H1 (cell line): ENCODE measurements around the gene ETS1. TPM values are rescaled to one million over a fixed set of nuclear protein-coding genes. Genes with fewer than 3 reads are reported as not detected.

ENCODE experiments used
- CTCF ChIA-PET: fragments of 300-600 bp; sonication (Branson Sonifier 250); formaldehyde crosslinking; loops from one replicate; lab custom pipeline; 2021; ENCODE audit not compliant: partially characterized antibody; lab: Charles Lee
- POLR2A ChIA-PET: fragments of 300-600 bp; sonication (Branson Sonifier 250); formaldehyde crosslinking; loops from one replicate; lab custom pipeline; 2021; ENCODE audit warnings: inconsistent platforms; ENCODE audit not compliant: partially characterized antibody; lab: Charles Lee
- DNase-seq, 2 experiments: peaks; one replicate each; pipeline versions ENCODE4 v3.0.0 to v3.0.0-alpha.2; 2010 to 2022; ENCODE audit warnings: low spot score in 2 of 2, low read depth in 1 of 2, mixed read lengths in 1 of 2
- FAIRE-seq: peaks from 2 replicates; lab custom pipeline; 2011; peaks lifted over from hg19 to GRCh38; lab: Jason Lieb, UNC
- H2AFZ ChIP-seq: 2 replicates; pipeline ENCODE4 v1.8.1; 2012; ENCODE audit warnings: low read length, inconsistent platforms
- H2AK5ac ChIP-seq: 2 replicates; pipeline ENCODE4 v1.6.1; 2013; ENCODE audit warnings: low read depth, low read length
- H2BK120ac ChIP-seq: replicated peaks from 2 replicates; pipeline ENCODE3; 2013; ENCODE audit warnings: low read depth, low read length, inconsistent platforms
- H2BK12ac ChIP-seq: 2 replicates; pipeline ENCODE4 v1.6.1; 2013; ENCODE audit warnings: low read depth, low read length
- H2BK15ac ChIP-seq: 2 replicates; pipeline ENCODE4 v1.6.1; 2013; ENCODE audit warnings: low read length
- H2BK20ac ChIP-seq: 2 replicates; pipeline ENCODE4 v1.6.1; 2013; ENCODE audit warnings: low read length
- H2BK5ac ChIP-seq: 2 replicates; pipeline ENCODE4 v1.6.1; 2013; ENCODE audit warnings: low read depth, low read length
- H3K14ac ChIP-seq: 2 replicates; pipeline ENCODE4 v1.6.1; 2013; ENCODE audit warnings: inconsistent platforms; ENCODE audit not compliant: insufficient read length
- H3K18ac ChIP-seq: 2 replicates; pipeline ENCODE4 v1.6.1; 2013; ENCODE audit warnings: low read length; ENCODE audit errors: extremely low read depth
- H3K23ac ChIP-seq: 2 replicates; pipeline ENCODE4 v1.6.1; 2013; ENCODE audit warnings: inconsistent platforms; ENCODE audit not compliant: insufficient read length
- H3K23me2 ChIP-seq: 2 replicates; pipeline ENCODE4 v1.6.1; 2013; ENCODE audit warnings: low read depth, low read length
- H3K27ac ChIP-seq: 2 replicates; pipeline ENCODE4 v1.6.1; 2011; ENCODE audit warnings: low read depth, low read length, inconsistent platforms
- H3K27me3 ChIP-seq, 4 experiments: replicated peaks in 1 of 4; 1 replicate in 1 of 4; 2 replicates in 3 of 4; pipeline versions ENCODE4 v1.6.1 to v1.8.1; 2011 to 2013; ENCODE audit warnings: low read length in 3 of 4, mild to moderate bottlenecking in 3 of 4, inconsistent platforms in 2 of 4, mixed read lengths in 2 of 4, moderate library complexity in 1 of 4; ENCODE audit not compliant: control insufficient read depth in 3 of 4, insufficient read depth in 3 of 4; ENCODE audit errors: extremely low read depth in 1 of 4
- H3K36me3 ChIP-seq, 4 experiments: 2 replicates each; pipeline versions ENCODE4 v1.6.1 to v1.8.1; 2011 to 2013; ENCODE audit warnings: mild to moderate bottlenecking in 4 of 4, low read length in 3 of 4, moderate library complexity in 2 of 4, control low read depth in 1 of 4, inconsistent platforms in 1 of 4; ENCODE audit not compliant: insufficient read depth in 4 of 4, control insufficient read depth in 2 of 4
- H3K4ac ChIP-seq: replicated peaks from 2 replicates; pipeline ENCODE3; 2013; ENCODE audit warnings: low read length, low read depth, mixed read lengths, inconsistent platforms; ENCODE audit not compliant: insufficient read length
- H3K4me1 ChIP-seq, 4 experiments: replicated peaks in 1 of 4; 1 replicate in 1 of 4; 2 replicates in 3 of 4; pipeline versions ENCODE4 v1.6.1 to v1.8.1; 2011 to 2013; ENCODE audit warnings: low read length in 3 of 4, inconsistent platforms in 2 of 4, mixed read lengths in 1 of 4; ENCODE audit not compliant: insufficient read depth in 4 of 4, control insufficient read depth in 3 of 4
- H3K4me2 ChIP-seq, 2 experiments: 2 replicates each; pipeline versions ENCODE4 v1.6.1 to v1.8.1; 2011 to 2013; ENCODE audit warnings: low read depth in 2 of 2, low read length in 2 of 2, control low read depth in 1 of 2, inconsistent platforms in 1 of 2, mild to moderate bottlenecking in 1 of 2; ENCODE audit not compliant: insufficient read depth in 1 of 2
- H3K4me3 ChIP-seq, 4 experiments: fragments of 200-600, 300-600 bp in 1 of 4; sonication (generic), shearing (Covaris generic), sonication (Bioruptor Twin) in 1 of 4; 2 replicates each; pipeline versions ENCODE4 v1.5.1 to v1.8.1; 2011 to 2016; ENCODE audit warnings: low read length in 4 of 4, low read depth in 3 of 4, control low read depth in 2 of 4, inconsistent platforms in 2 of 4, mild to moderate bottlenecking in 2 of 4, mixed read lengths in 1 of 4, moderate library complexity in 1 of 4; ENCODE audit not compliant: insufficient read depth in 2 of 4; ENCODE audit errors: extremely low read depth in 1 of 4
- H3K56ac ChIP-seq: replicated peaks from 2 replicates; pipeline ENCODE3; 2013; ENCODE audit warnings: low read depth, mild to moderate bottlenecking, mixed read lengths, low read length, inconsistent platforms; ENCODE audit not compliant: insufficient read length
- H3K79me1 ChIP-seq: 2 replicates; pipeline ENCODE4 v1.6.1; 2013; ENCODE audit warnings: low read depth, low read length, control low read depth
- H3K79me2 ChIP-seq, 2 experiments: 2 replicates each; pipeline versions ENCODE4 v1.6.1 to v1.8.1; 2012 to 2013; ENCODE audit warnings: low read length in 2 of 2, mild to moderate bottlenecking in 2 of 2, inconsistent platforms in 1 of 2; ENCODE audit not compliant: insufficient read depth in 2 of 2, control insufficient read depth in 1 of 2
- H3K9ac ChIP-seq, 4 experiments: replicated peaks in 1 of 4; 1 replicate in 1 of 4; 2 replicates in 3 of 4; pipeline versions ENCODE4 v1.6.1 to v1.8.1; 2011 to 2013; ENCODE audit warnings: low read depth in 3 of 4, low read length in 3 of 4, control low read depth in 2 of 4, mild to moderate bottlenecking in 2 of 4, moderate library complexity in 2 of 4, inconsistent platforms in 1 of 4; ENCODE audit errors: extremely low read depth in 1 of 4
- H3K9me3 ChIP-seq, 2 experiments: 2 replicates each; pipeline versions ENCODE4 v1.6.1 to v1.8.1; 2012 to 2013; ENCODE audit warnings: mild to moderate bottlenecking in 2 of 2, moderate library complexity in 2 of 2, control low read depth in 1 of 2, inconsistent platforms in 1 of 2, low read depth in 1 of 2, low read length in 1 of 2, mixed read lengths in 1 of 2; ENCODE audit not compliant: insufficient read depth in 2 of 2
- H4K20me1 ChIP-seq, 2 experiments: replicated peaks in 1 of 2; 2 replicates each; pipeline versions ENCODE3 to v1.8.1; 2011 to 2013; ENCODE audit warnings: inconsistent platforms in 2 of 2, low read length in 2 of 2, mild to moderate bottlenecking in 1 of 2; ENCODE audit not compliant: insufficient read depth in 2 of 2, control insufficient read depth in 1 of 2
- H4K5ac ChIP-seq: 2 replicates; pipeline ENCODE4 v1.6.1; 2013; ENCODE audit warnings: low read length, low read depth, mixed read lengths, inconsistent platforms; ENCODE audit not compliant: insufficient read length
- H4K8ac ChIP-seq: 2 replicates; pipeline ENCODE4 v1.8.0; 2013; ENCODE audit warnings: mild to moderate bottlenecking, moderate library complexity, low read length, inconsistent platforms; ENCODE audit not compliant: insufficient read depth; ENCODE audit errors: extremely low read depth
- H4K91ac ChIP-seq: replicated peaks from 2 replicates; pipeline ENCODE3; 2013; ENCODE audit warnings: low read length, mixed read lengths, inconsistent platforms; ENCODE audit not compliant: insufficient read length
- CEBPB ChIP-seq: IDR thresholded peaks from 2 replicates; pipeline ENCODE4 v1.6.1; 2012; ENCODE audit warnings: low read depth, low read length
- GTF2F1 ChIP-seq: IDR thresholded peaks from 2 replicates; pipeline ENCODE4 v1.6.1; 2012; ENCODE audit warnings: low read depth, low read length, improper control_type of control experiment, borderline replicate concordance
- WGBS, 2 experiments: shearing (Covaris generic) in 1 of 2; methylation state at CpG; one replicate each; pipeline versions ENCODE4 v1.1.6 to v1.1.7; 2013 to 2015; ENCODE audit warnings: low lambda C conversion rate in 2 of 2, mixed read lengths in 2 of 2, inconsistent platforms in 1 of 2, low coverage in 1 of 2, missing lambda C conversion rate in 1 of 2; ENCODE audit not compliant: insufficient replicate concordance in 2 of 2, insufficient coverage in 1 of 2, insufficient read length in 1 of 2; ENCODE audit errors: extremely low coverage in 1 of 2, missing lambda C conversion rate in 1 of 2; 5-methylcytosine and 5-hydroxymethylcytosine counted together
- polyA plus RNA-seq, 7 experiments: library from polyadenylated mRNA; depleted of rRNA in 3 of 7; stranded (reverse) in 5 of 7; unstranded in 2 of 7; fragments of >200 nt in 5 of 7; fragments of 200-250 nt in 2 of 7; gene quantifications; 1 replicate in 5 of 7; 2 replicates in 1 of 7; 4 replicates in 1 of 7; pipeline versions ENCODE4 v1.2.1 to v1.2.3, GENCODE V29; 2011 to 2013; ENCODE audit warnings: missing spikeins in 2 of 7, mixed read lengths in 2 of 7
- total RNA-seq: library from RNA; stranded (reverse); fragmentation: NEBNext Ultra II Directional; extraction: Animal tissue kit (Norgen Biotek cat#: 25700); gene quantifications from 2 replicates; pipeline ENCODE4 v1.2.1, GENCODE V29; 2021
- TF ChIP-seq, protein P1 (sequence below): IDR thresholded peaks from 2 replicates; pipeline ENCODE4 v1.6.1; 2012; ENCODE audit warnings: low read length, inconsistent platforms

Gene ETS1
- total and polyA plus RNA-seq, 2 of the 8 experiments (the other 6 are each of a cell fraction or from before 2014, with no cell fraction given), result 10.0 to 35.3 TPM

DNA sequence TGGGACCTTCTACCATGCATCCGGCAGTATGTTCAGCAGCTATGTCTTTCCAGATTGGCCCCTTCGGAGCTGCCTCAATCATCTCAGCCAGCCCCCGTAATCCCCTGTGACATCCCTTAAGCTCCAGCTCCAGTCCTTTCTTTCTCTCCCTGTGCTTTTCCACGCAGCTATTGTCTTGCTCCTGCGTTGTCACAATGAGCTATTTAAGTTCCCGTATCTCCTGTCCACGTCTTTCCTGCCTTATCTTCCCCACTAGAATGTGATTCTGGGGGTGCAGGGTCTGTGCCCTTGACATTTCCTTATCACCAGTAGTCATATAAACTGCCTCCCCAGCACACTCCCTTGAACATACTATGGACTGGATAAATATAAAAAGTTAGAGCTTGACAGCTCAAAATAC lies 5.1 kb upstream of the ETS1 start:
- ChIA-PET POLR2A (interaction anchor here (1.1 to 1.5 kb wide), 2 partner anchors 10 to 14 kb away, joined by 3 to 6 read pairs; no protein-coding TSS in a partner anchor), CTCF (interaction anchor here (0.5 to 1.8 kb wide), 8 partner anchors 10 to 316 kb away, joined by 3 to 10 read pairs (median 4); no protein-coding TSS in a partner anchor)
- no peak for FAIRE-seq
- no peak overlapping the region for H4K8ac ChIP-seq
- peaks cover 1 to 15% (median 13%) of the 10 kb centered on the region in 4 experiments; a peak in 6 of 7 replicates for H3K4me1 ChIP-seq
- no peak overlapping the region for H2BK15ac ChIP-seq
- no peaks in the 10 kb centered on the region; the same call in 1 of the 2 replicates for H3K23me2 ChIP-seq
- no peak for DNase-seq
- H3K4ac ChIP-seq, result no peak overlapping the region
- no peaks in the 10 kb centered on the region for H3K9me3 ChIP-seq
- peak overlapping the region; percentile 85; the same call in 1 of the 2 replicates for H2BK12ac ChIP-seq
- H3K23ac ChIP-seq, result no peak overlapping the region
- no peak overlapping the region for H4K5ac ChIP-seq
- H3K56ac ChIP-seq, result no peak overlapping the region
- H3K27me3 ChIP-seq, result no peaks in the 10 kb centered on the region; a peak in 1 of 7 replicates
- no peak overlapping the region for H3K14ac ChIP-seq
- peak overlapping the region in 1 of 2 experiments; percentile 37; a peak in 1 of 4 replicates for H3K4me2 ChIP-seq
- H3K27ac ChIP-seq, result no peak overlapping the region
- 69% methylated on average over 7 of the region's 7 CpGs; no CpG with 5 or more reads in 1 of the 2 experiments for WGBS, 2 experiments
- no peaks in the 10 kb centered on the region for H3K79me2 ChIP-seq
- H3K9ac ChIP-seq, result no peak overlapping the region
- H2AK5ac ChIP-seq, result no peak overlapping the region
- no peak overlapping the region for H2AFZ ChIP-seq
- no peak overlapping the region for H2BK120ac ChIP-seq
- no peak overlapping the region for H4K91ac ChIP-seq
- H4K20me1 ChIP-seq, result no peaks in the 10 kb centered on the region
- no peaks in the 10 kb centered on the region for H3K36me3 ChIP-seq
- no peak overlapping the region for H2BK5ac ChIP-seq
- no peaks in the 10 kb centered on the region for H3K79me1 ChIP-seq
- no peak overlapping the region for H2BK20ac ChIP-seq
- TF ChIP-seq, protein P1, sequence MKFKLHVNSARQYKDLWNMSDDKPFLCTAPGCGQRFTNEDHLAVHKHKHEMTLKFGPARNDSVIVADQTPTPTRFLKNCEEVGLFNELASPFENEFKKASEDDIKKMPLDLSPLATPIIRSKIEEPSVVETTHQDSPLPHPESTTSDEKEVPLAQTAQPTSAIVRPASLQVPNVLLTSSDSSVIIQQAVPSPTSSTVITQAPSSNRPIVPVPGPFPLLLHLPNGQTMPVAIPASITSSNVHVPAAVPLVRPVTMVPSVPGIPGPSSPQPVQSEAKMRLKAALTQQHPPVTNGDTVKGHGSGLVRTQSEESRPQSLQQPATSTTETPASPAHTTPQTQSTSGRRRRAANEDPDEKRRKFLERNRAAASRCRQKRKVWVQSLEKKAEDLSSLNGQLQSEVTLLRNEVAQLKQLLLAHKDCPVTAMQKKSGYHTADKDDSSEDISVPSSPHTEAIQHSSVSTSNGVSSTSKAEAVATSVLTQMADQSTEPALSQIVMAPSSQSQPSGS, result no peak
- no peak for TF ChIP-seq CEBPB
- no peak for TF ChIP-seq GTF2F1
- H3K4me3 ChIP-seq, result no peak overlapping the region
- no peak overlapping the region; the same call in 1 of the 2 replicates for H3K18ac ChIP-seq
